IPS-18c (cell line): ENCODE data around the gene SMIM44.
A peak's percentile ranks its signal among the peaks of the same experiment; 100 is the strongest.
"Not testable (repeated sequence)": the region's sequence is repeated elsewhere in the genome, so short reads cannot be mapped to it uniquely, and the experiment has no call there.

Experiments
- H3K4me3 ChIP-seq: 2 replicates; pipeline ENCODE4 v1.7.0; 2013; ENCODE audit warnings: low read depth, mild to moderate bottlenecking, low read length, moderate library complexity; ENCODE audit not compliant: insufficient read depth
- H3K9me3 ChIP-seq: one replicate; pipeline ENCODE4 v1.6.1; 2013; ENCODE audit warnings: mild to moderate bottlenecking, low read length, moderate library complexity; ENCODE audit not compliant: control insufficient read depth, insufficient read depth

The SMIM44 gene

GRCh38 chr19:3520166-3521103 is 37.2 kb upstream of the SMIM44 start:
- no peak overlapping the region for H3K4me3 ChIP-seq
- H3K9me3 ChIP-seq, result no peaks in the 10 kb centered on the region

- no peaks in the 10 kb centered on the region for H3K9me3 ChIP-seq
- H3K4me3 ChIP-seq, result no peak overlapping the region
Observed at GRCh38 chr19:3519126-3519525, 35.9 kb upstream of the SMIM44 start.

- Histone ChIP-seq H3K9me3 (no peaks in the 10 kb centered on the region), H3K4me3 (peak overlapping the region; percentile 24)
Observed at GRCh38 chr19:3518659-3519058, 35.4 kb upstream of the SMIM44 start.

- Histone ChIP-seq H3K4me3 (peak overlapping the region; percentile 24), H3K9me3 (no peaks in the 10 kb centered on the region)
Observed at GRCh38 chr19:3518255-3518654, 35.0 kb upstream of the SMIM44 start.

- no peak overlapping the region for H3K4me3 ChIP-seq
Observed at GRCh38 chr19:3517638-3518037, 34.4 kb upstream of the SMIM44 start.

GRCh38 chr19:3516675-3517207 is 33.5 kb upstream of the SMIM44 start:
- Histone ChIP-seq H3K4me3 (no peak overlapping the region), H3K9me3 (no peaks in the 10 kb centered on the region)

More at GRCh38 chr19:3517638-3518037, 34.4 kb upstream of the SMIM44 start:
- no peaks in the 10 kb centered on the region for H3K9me3 ChIP-seq

GRCh38 chr19:3515891-3516422 is 32.7 kb upstream of the SMIM44 start:
- Histone ChIP-seq H3K4me3 (no peak overlapping the region), H3K9me3 (no peaks in the 10 kb centered on the region)

GRCh38 chr19:3514930-3515329 is 31.7 kb upstream of the SMIM44 start:
- Histone ChIP-seq H3K4me3 (no peak overlapping the region), H3K9me3 (no peaks in the 10 kb centered on the region)

- H3K9me3 ChIP-seq, result no peaks in the 10 kb centered on the region
Observed at GRCh38 chr19:3513229-3514140, 30.2 kb upstream of the SMIM44 start.

GRCh38 chr19:3512562-3513228 is 29.5 kb upstream of the SMIM44 start:
- Histone ChIP-seq H3K9me3 (no peaks in the 10 kb centered on the region), H3K4me3 (no peak overlapping the region)

More at GRCh38 chr19:3513229-3514140, 30.2 kb upstream of the SMIM44 start:
- H3K4me3 ChIP-seq, result no peak overlapping the region

GRCh38 chr19:3511506-3512251 is 28.4 kb upstream of the SMIM44 start:
- Histone ChIP-seq H3K4me3 (no peak overlapping the region), H3K9me3 (no peaks in the 10 kb centered on the region)

- H3K4me3 ChIP-seq, result no peak overlapping the region
- no peaks in the 10 kb centered on the region for H3K9me3 ChIP-seq
Observed at GRCh38 chr19:3510727-3511126, 27.5 kb upstream of the SMIM44 start.

GRCh38 chr19:3509566-3509989 is 26.3 kb upstream of the SMIM44 start:
- H3K9me3 ChIP-seq, result no peaks in the 10 kb centered on the region
- no peak overlapping the region for H3K4me3 ChIP-seq

- Histone ChIP-seq H3K9me3 (no peaks in the 10 kb centered on the region), H3K4me3 (no peak overlapping the region)
Observed at GRCh38 chr19:3508771-3509535, 25.7 kb upstream of the SMIM44 start.

GRCh38 chr19:3508121-3508661 is 24.9 kb upstream of the SMIM44 start:
- H3K9me3 ChIP-seq, H3K4me3 ChIP-seq: not testable (repeated sequence)
